Measurements from ENCODE around the gene TSPAN5.

TSPAN5 gene

DNA sequence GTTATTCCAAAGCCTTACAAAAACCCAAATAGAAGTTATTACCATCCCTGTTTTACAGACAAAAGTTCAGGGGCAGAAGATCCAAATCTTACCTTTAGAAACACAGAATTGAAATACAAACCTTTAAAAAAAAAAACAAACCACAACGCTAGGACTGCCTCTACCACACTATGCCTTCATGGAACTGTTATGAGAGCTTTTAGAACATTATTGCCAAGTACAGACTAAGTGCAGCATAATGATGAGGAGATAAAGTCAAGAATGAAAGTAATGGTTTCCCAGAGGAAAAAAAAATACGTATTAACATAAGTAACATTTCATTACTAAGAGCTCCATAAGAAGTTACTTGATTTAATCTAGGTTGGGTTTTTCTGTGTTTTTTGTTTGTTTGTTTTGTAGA, 34.3 kb downstream of the TSPAN5 start:
- H3K27ac ChIP-seq (replicated peaks) = no peak overlapping the region
- H3K4me3 ChIP-seq (replicated peaks; ENCODE audit: insufficient read depth, low read length) = no peak overlapping the region

DNA sequence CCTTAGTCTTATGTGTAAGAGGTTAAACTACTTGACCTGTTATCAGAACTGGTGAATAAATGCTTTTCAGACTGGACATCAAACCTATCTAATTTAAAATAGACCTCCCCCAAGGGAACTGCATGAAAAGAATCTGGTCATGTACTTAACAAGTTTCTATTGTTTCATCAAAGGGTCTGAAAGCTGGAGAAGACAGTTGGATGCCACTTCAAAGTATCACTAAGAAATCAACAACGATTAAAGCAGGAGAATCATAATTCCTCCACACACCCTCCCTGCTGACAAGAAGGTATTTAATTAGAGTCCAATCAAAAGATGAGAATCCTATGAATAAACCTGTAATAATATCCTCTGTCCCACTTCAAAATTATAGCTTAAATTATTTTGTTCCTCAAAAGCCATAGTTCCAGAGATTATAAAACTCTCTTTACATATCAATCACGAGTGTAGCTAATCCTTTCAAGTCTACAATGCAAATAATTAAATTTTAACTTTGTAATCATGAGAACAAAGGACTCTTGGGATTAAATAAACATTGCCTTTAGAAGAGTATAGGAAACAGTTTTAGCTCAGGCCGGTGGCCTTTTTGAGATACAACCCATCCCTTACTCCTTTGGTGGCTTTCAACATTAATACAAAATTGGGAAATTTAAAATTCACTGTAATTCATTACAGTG, 35.1 kb downstream of the TSPAN5 start:
- Histone ChIP-seq H3K4me3 (replicated peaks; ENCODE audit: insufficient read depth, low read length) (no peak overlapping the region), H3K27ac (replicated peaks) (no peak overlapping the region), H3K27me3 (ENCODE audit: insufficient read depth, poor library complexity, severe bottlenecking) (no peaks in the 10 kb centered on the region)
- TF ChIP-seq, protein P1, sequence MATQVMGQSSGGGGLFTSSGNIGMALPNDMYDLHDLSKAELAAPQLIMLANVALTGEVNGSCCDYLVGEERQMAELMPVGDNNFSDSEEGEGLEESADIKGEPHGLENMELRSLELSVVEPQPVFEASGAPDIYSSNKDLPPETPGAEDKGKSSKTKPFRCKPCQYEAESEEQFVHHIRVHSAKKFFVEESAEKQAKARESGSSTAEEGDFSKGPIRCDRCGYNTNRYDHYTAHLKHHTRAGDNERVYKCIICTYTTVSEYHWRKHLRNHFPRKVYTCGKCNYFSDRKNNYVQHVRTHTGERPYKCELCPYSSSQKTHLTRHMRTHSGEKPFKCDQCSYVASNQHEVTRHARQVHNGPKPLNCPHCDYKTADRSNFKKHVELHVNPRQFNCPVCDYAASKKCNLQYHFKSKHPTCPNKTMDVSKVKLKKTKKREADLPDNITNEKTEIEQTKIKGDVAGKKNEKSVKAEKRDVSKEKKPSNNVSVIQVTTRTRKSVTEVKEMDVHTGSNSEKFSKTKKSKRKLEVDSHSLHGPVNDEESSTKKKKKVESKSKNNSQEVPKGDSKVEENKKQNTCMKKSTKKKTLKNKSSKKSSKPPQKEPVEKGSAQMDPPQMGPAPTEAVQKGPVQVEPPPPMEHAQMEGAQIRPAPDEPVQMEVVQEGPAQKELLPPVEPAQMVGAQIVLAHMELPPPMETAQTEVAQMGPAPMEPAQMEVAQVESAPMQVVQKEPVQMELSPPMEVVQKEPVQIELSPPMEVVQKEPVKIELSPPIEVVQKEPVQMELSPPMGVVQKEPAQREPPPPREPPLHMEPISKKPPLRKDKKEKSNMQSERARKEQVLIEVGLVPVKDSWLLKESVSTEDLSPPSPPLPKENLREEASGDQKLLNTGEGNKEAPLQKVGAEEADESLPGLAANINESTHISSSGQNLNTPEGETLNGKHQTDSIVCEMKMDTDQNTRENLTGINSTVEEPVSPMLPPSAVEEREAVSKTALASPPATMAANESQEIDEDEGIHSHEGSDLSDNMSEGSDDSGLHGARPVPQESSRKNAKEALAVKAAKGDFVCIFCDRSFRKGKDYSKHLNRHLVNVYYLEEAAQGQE (IDR thresholded peaks at IDR 0.05; ENCODE audit: insufficient replicate concordance, low read depth) = no peak
- TF ChIP-seq GABPA (IDR thresholded peaks at IDR 0.05; ENCODE audit: low read depth) = no peak
- TF ChIP-seq POLR2AphosphoS5 (IDR thresholded peaks at IDR 0.05; ENCODE audit: low read depth) = no peak
- no peak for TF ChIP-seq SPI1 (IDR thresholded peaks at IDR 0.05; ENCODE audit: borderline replicate concordance, low read depth)
- TF ChIP-seq, protein P2, sequence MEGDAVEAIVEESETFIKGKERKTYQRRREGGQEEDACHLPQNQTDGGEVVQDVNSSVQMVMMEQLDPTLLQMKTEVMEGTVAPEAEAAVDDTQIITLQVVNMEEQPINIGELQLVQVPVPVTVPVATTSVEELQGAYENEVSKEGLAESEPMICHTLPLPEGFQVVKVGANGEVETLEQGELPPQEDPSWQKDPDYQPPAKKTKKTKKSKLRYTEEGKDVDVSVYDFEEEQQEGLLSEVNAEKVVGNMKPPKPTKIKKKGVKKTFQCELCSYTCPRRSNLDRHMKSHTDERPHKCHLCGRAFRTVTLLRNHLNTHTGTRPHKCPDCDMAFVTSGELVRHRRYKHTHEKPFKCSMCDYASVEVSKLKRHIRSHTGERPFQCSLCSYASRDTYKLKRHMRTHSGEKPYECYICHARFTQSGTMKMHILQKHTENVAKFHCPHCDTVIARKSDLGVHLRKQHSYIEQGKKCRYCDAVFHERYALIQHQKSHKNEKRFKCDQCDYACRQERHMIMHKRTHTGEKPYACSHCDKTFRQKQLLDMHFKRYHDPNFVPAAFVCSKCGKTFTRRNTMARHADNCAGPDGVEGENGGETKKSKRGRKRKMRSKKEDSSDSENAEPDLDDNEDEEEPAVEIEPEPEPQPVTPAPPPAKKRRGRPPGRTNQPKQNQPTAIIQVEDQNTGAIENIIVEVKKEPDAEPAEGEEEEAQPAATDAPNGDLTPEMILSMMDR (IDR thresholded peaks at IDR 0.05; ENCODE audit: insufficient read depth, low read length) = no peak
- no peak for DNase-seq (ENCODE audit: low read depth in 1 of 2, low spot score in 1 of 2)

More for the DNA sequence above, 34.3 kb downstream of the TSPAN5 start:
- TF ChIP-seq POLR2AphosphoS5 (IDR thresholded peaks at IDR 0.05; ENCODE audit: low read depth) (no peak), SPI1 (IDR thresholded peaks at IDR 0.05; ENCODE audit: borderline replicate concordance, low read depth) (no peak), GABPA (IDR thresholded peaks at IDR 0.05; ENCODE audit: low read depth) (no peak)
- TF ChIP-seq, protein P1 (IDR thresholded peaks at IDR 0.05; ENCODE audit: insufficient replicate concordance, low read depth) = no peak
- TF ChIP-seq, protein P2 (IDR thresholded peaks at IDR 0.05; ENCODE audit: insufficient read depth, low read length) = no peak
- no peak for DNase-seq (ENCODE audit: low read depth in 1 of 2, low spot score in 1 of 2)
- H3K27me3 ChIP-seq (ENCODE audit: insufficient read depth, poor library complexity, severe bottlenecking) = no peaks in the 10 kb centered on the region

DNA sequence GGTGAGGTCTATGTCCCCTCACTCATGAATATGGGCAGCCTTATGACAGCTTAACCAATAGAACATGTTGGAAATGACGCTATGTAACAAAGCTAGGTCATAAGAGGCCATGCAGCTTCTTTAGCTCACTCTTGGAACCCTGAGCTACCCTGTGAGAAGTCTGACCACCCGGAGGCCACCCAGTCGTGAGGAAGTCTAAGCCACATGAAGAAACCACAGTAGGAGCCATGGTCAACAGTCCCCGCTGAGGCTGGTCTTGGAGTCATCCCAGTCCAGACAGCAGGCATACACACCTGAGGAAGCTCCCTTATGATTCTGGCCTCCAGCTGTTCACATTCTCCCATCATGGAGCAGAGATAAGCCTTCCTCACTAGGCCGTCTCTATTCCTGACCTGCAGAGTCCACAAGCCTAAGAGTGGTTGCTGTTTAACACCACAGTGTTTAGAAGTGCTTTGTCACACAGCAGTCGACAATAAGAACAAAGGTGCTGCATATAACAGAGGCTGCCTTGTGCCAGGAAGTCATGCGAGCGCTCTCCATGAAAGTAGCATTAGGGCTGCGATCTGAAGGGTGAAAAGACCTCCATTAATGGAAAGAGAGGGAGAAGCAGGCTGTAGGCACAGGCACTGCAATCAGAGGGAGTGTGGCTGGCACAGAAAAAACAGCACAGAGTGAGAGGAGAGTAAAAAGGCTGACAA, 38.2 kb downstream of the TSPAN5 start:
- Histone ChIP-seq H3K27me3 (ENCODE audit: insufficient read depth, poor library complexity, severe bottlenecking) (no peaks in the 10 kb centered on the region), H3K4me3 (replicated peaks; ENCODE audit: insufficient read depth, low read length) (no peak overlapping the region), H3K27ac (replicated peaks) (no peak overlapping the region)
- TF ChIP-seq SPI1 (IDR thresholded peaks at IDR 0.05; ENCODE audit: borderline replicate concordance, low read depth) (no peak), GABPA (IDR thresholded peaks at IDR 0.05; ENCODE audit: low read depth) (no peak), POLR2AphosphoS5 (IDR thresholded peaks at IDR 0.05; ENCODE audit: low read depth) (no peak)
- TF ChIP-seq, protein P1 (IDR thresholded peaks at IDR 0.05; ENCODE audit: insufficient replicate concordance, low read depth) = no peak
- TF ChIP-seq, protein P2 (IDR thresholded peaks at IDR 0.05; ENCODE audit: insufficient read depth, low read length) = no peak
- DNase-seq (ENCODE audit: low read depth in 1 of 2, low spot score in 1 of 2) = no peak

All from HL-60 (cell line).